Fibroblast of the aortic adventitia (primary cell): Measurements from ENCODE around the gene TANC1. TPM values are rescaled to one million over a fixed set of nuclear protein-coding genes. Genes with fewer than 3 reads are reported as not detected.

Experiments used
- DNase-seq: peaks from one replicate; pipeline ENCODE4 v3.0.0-alpha.2; 2010; ENCODE audit warnings: low read depth
- H3K4me3 ChIP-seq: 2 replicates; pipeline ENCODE4 v1.5.1; 2011; ENCODE audit warnings: low read depth, mild to moderate bottlenecking, control low read depth, low read length, moderate library complexity
- total RNA-seq: library from RNA; depleted of rRNA; stranded (reverse); fragments of >200 nt; gene quantifications from 2 replicates; pipeline ENCODE4 v1.2.3, GENCODE V29; 2012; ENCODE audit warnings: low replicate concordance
- TF ChIP-seq, protein P1 (sequence below): IDR thresholded peaks from 2 replicates; pipeline ENCODE4 v1.5.1; 2011; ENCODE audit warnings: mild to moderate bottlenecking, low read length, control low read depth, inconsistent platforms; ENCODE audit not compliant: insufficient read depth

Gene TANC1
- total RNA-seq, 1 donor: 11.9 TPM

DNA sequence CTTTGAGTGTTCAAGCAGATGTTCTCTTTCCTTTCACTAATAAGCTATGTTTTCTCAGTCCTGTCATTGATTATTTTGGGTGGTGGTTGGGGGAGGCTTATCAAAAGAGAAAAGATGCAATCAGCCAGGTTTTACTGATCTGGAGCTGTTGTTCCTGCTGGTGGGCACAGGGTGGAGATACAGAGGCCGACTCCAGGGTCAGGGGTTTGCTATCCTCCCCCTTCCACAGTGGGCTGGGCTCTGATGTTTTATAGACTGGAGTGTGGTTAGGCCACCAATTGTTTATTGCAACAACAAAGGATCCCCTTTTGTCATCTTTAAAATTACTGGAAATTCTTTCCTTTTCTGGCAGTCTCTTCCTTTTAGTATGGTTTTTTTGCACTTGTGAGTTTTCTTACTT, 120.5 kb downstream of the TANC1 start:
- TF ChIP-seq, protein P1, sequence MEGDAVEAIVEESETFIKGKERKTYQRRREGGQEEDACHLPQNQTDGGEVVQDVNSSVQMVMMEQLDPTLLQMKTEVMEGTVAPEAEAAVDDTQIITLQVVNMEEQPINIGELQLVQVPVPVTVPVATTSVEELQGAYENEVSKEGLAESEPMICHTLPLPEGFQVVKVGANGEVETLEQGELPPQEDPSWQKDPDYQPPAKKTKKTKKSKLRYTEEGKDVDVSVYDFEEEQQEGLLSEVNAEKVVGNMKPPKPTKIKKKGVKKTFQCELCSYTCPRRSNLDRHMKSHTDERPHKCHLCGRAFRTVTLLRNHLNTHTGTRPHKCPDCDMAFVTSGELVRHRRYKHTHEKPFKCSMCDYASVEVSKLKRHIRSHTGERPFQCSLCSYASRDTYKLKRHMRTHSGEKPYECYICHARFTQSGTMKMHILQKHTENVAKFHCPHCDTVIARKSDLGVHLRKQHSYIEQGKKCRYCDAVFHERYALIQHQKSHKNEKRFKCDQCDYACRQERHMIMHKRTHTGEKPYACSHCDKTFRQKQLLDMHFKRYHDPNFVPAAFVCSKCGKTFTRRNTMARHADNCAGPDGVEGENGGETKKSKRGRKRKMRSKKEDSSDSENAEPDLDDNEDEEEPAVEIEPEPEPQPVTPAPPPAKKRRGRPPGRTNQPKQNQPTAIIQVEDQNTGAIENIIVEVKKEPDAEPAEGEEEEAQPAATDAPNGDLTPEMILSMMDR: no peak
- DNase-seq: no peak
- no peak overlapping the region for H3K4me3 ChIP-seq

DNA sequence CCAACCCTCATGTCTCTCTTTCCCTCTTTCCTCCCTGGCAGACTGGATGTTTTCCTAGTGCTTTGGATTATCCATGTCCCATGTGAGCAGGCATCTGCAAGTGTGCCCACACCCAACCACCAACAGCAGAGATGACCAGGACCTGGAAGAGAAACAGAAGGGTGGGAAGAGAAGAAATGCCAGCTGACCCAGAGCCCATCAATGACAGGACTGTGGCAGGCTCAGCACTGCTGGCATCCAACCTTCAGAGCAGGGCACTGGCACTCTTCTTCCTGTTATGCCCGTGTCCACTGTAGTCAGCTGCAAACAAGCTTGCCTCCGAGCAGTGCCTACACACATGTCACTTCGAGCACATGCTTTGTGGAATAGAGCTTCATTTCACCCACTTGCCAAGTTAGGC, 121.1 kb downstream of the TANC1 start:
- no peak overlapping the region for H3K4me3 ChIP-seq
- no peak for DNase-seq
- TF ChIP-seq, protein P1: no peak

DNA sequence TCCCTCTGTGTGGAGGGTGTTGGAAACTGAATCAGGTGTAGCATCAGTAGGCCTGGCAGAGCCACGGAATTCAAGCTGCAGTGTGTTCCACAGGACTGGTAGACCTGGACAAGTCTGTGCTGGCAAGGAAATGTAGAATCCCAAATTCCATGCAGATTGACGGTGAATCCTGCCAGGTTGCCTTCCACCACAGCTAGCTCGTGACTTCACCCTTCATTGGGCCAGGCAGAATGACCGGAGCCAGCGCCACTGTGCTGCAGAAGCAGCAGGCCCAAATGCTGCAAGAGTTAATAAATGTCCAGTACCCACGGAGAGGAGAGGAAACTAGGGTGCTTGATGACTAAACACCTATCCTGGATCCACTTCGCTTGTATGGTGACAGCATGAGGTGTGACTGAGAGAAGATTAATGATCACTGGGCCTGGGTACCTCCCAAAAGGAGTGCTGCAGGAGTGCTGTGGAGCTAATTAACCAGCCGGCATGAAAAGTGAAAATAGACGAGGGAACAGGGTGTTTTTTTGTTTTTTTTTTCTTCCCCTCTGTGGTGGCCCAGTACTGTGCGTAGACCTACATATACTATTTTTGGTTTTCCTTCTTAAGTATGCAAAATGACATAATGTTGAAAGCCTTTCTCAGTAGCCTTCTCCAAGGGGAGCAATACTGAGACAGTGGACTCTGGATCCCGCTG, 122.2 kb downstream of the TANC1 start:
- TF ChIP-seq, protein P1: no peak
- no peak overlapping the region for H3K4me3 ChIP-seq
- peak; percentile 51 for DNase-seq

DNA sequence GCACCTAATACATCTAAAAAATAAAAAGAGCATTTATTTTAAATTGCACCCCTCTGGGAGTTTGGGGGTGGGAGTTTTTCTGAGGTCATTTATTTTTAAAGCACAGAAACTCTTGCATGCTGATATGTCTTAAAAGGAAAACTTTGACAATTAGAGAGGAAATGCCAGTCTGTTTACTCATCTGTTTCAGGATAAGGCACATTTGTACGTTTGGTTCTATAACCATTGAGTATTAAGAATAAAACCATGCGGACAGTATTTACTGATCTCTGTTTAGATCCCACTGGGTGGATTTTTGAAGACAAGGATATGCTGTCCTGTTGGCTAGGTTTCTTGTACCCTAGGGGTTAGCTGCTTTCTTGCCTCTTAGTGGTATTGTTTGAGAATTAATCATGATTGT, 122.9 kb downstream of the TANC1 start:
- peak; percentile 83 for DNase-seq
- TF ChIP-seq, protein P1: no peak
- no peak overlapping the region for H3K4me3 ChIP-seq

DNA sequence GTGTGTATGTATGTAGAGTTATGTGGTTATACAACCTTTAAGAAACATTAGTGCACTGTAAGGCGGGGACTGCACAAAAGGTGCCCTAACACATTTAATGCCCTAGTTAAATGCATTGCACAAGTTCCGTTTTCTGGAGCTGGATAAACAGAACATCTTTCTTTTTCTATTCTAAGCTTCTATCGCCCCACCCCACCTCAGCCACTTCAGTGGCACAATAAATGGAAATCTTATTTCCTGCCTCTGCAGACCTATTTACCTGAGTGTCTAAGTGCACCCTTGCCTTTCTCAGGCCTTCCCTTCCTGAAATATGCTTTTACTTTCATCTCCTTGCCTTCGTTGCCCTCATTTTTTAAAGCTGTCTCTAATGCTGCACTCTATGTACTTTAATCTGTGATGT, 123.5 kb downstream of the TANC1 start:
- no peak for DNase-seq
- H3K4me3 ChIP-seq: no peak overlapping the region
- TF ChIP-seq, protein P1: no peak

DNA sequence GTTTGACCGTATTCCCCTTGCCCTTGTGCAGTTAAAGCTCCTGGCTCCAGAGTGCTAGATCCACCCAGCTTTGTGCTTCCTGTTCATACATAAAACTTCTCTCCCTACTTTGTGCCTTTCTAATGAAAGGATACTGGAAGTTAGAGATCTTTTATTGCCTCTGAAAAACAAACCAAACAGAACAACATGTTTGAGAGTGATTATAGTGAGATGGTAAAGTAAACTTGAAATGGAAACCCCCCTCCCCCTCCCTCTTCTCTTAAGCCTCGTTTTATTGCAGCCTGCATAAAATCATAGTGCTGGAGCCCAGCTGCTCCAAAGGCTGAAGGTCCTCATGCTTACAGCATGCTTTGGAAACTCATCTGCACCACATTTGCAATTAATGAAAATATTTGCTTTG, 125.1 kb downstream of the TANC1 start:
- no peak for DNase-seq
- TF ChIP-seq, protein P1: no peak
- H3K4me3 ChIP-seq: no peak overlapping the region
